ENCODE data around the gene SAYSD1.

The SAYSD1 gene

GRCh38 chr6:39114704-39115599, at the start of gene SAYSD1:
Gene SAYSD1, minus strand, starts transcription at chr6:39115186. Its CDS starts 97 bp downstream, at chr6:39115089.
- peak within 1 kb of the TSS; percentile 68 for H3K4me3 ChIP-seq (ENCODE audit: low read depth, low read length)
- no peak for TF ChIP-seq CTCF (IDR thresholded peaks at IDR 0.05; ENCODE audit: insufficient read depth, low read depth, low read length, missing control alignments)
- peak; percentile 98 for DNase-seq (ENCODE audit: low read depth)

GRCh38 chr6:39157511-39157910, 42.5 kb upstream of the SAYSD1 start:
- H3K4me3 ChIP-seq (ENCODE audit: low read depth, low read length) = no peak overlapping the region
- no peak for DNase-seq (ENCODE audit: low read depth)
- no peak for TF ChIP-seq CTCF (IDR thresholded peaks at IDR 0.05; ENCODE audit: insufficient read depth, low read depth, low read length, missing control alignments)

GRCh38 chr6:39156801-39157200, 41.8 kb upstream of the SAYSD1 start:
- no peak for TF ChIP-seq CTCF (IDR thresholded peaks at IDR 0.05; ENCODE audit: insufficient read depth, low read depth, low read length, missing control alignments)
- no peak overlapping the region for H3K4me3 ChIP-seq (ENCODE audit: low read depth, low read length)
- no peak for DNase-seq (ENCODE audit: low read depth)

- no peak for DNase-seq (ENCODE audit: low read depth)
Measured at GRCh38 chr6:39154705-39155104, 39.7 kb upstream of the SAYSD1 start.

GRCh38 chr6:39153766-39154397, 38.9 kb upstream of the SAYSD1 start:
- no peak for TF ChIP-seq CTCF (IDR thresholded peaks at IDR 0.05; ENCODE audit: insufficient read depth, low read depth, low read length, missing control alignments)
- no peak for DNase-seq (ENCODE audit: low read depth)
- no peak overlapping the region for H3K4me3 ChIP-seq (ENCODE audit: low read depth, low read length)

More at GRCh38 chr6:39154705-39155104, 39.7 kb upstream of the SAYSD1 start:
- TF ChIP-seq CTCF (IDR thresholded peaks at IDR 0.05; ENCODE audit: insufficient read depth, low read depth, low read length, missing control alignments) = no peak
- no peak overlapping the region for H3K4me3 ChIP-seq (ENCODE audit: low read depth, low read length)

- H3K4me3 ChIP-seq (ENCODE audit: low read depth, low read length) = no peak overlapping the region
- no peak for DNase-seq (ENCODE audit: low read depth)
- TF ChIP-seq CTCF (IDR thresholded peaks at IDR 0.05; ENCODE audit: insufficient read depth, low read depth, low read length, missing control alignments) = no peak
Measured at GRCh38 chr6:39152262-39152661, 37.3 kb upstream of the SAYSD1 start.
